Activated CD8-positive, alpha-beta T cell treated with anti-CD3 and anti-CD28 coated beads for 36 hours (primary cell): ENCODE data around the gene EZR. TPM values are rescaled to one million over a fixed set of nuclear protein-coding genes. Genes with fewer than 3 reads are reported as not detected.
A peak's percentile ranks its signal among the peaks of the same experiment; 100 is the strongest.

Experiments used
- ATAC-seq: fragments of 200-7000 bp; cut with Tn5 transposase; one replicate; pipeline ENCODE4 v1.10.0; 2021; ENCODE audit warnings: mild to moderate bottlenecking, moderate library complexity
- CTCF ChIA-PET: fragments of 350-600 bp; sonication (Branson Sonifier 250); formaldehyde crosslinking; loops from one replicate; lab custom pipeline; 2021; ENCODE audit warnings: antibody characterized with exemption; lab: Charles Lee
- POLR2A ChIA-PET: fragments of 350-600 bp; sonication (Branson Sonifier 250); formaldehyde crosslinking; loops from one replicate; lab custom pipeline; 2021; ENCODE audit warnings: antibody characterized with exemption; lab: Charles Lee
- DNase-seq: peaks from one replicate; pipeline ENCODE4 v3.0.0-alpha.2; 2020
- H3K27ac Mint-ChIP-seq: one replicate; pipeline ENCODE4 v1.8.0; 2021; ENCODE audit warnings: mild to moderate bottlenecking, mixed read lengths
- H3K27me3 Mint-ChIP-seq: one replicate; pipeline ENCODE4 v1.8.0; 2021; ENCODE audit warnings: mixed read lengths
- H3K36me3 Mint-ChIP-seq: one replicate; pipeline ENCODE4 v1.8.0; 2021; ENCODE audit warnings: low read depth, mixed read lengths
- H3K4me1 Mint-ChIP-seq: one replicate; pipeline ENCODE4 v1.8.0; 2021; ENCODE audit warnings: low read depth, mixed read lengths
- H3K4me3 Mint-ChIP-seq: one replicate; pipeline ENCODE4 v1.8.0; 2021; ENCODE audit warnings: mild to moderate bottlenecking, moderate library complexity, mixed read lengths
- H3K9me3 Mint-ChIP-seq: one replicate; pipeline ENCODE4 v1.8.0; 2021; ENCODE audit warnings: mixed read lengths
- intact Hi-C: fragments of 100-400 bp; cut with micrococcal nuclease; formaldehyde crosslinking; loops from one replicate; pipeline ENCODE4 v1.10.0; 2022
- total RNA-seq, 2 experiments: library from RNA; stranded (reverse); gene quantifications; one replicate each; pipeline ENCODE4 v1.2.3, GENCODE V29; 2021
- TF ChIP-seq, protein P1 (sequence below): fragments of 200-600 bp; IDR thresholded peaks from one replicate; pipeline ENCODE4 v1.8.0; 2022; ENCODE audit warnings: antibody characterized with exemption, mild to moderate bottlenecking

EZR gene
- total RNA-seq: 100 to 1,000 TPM; 199 to 206 TPM

DNA sequence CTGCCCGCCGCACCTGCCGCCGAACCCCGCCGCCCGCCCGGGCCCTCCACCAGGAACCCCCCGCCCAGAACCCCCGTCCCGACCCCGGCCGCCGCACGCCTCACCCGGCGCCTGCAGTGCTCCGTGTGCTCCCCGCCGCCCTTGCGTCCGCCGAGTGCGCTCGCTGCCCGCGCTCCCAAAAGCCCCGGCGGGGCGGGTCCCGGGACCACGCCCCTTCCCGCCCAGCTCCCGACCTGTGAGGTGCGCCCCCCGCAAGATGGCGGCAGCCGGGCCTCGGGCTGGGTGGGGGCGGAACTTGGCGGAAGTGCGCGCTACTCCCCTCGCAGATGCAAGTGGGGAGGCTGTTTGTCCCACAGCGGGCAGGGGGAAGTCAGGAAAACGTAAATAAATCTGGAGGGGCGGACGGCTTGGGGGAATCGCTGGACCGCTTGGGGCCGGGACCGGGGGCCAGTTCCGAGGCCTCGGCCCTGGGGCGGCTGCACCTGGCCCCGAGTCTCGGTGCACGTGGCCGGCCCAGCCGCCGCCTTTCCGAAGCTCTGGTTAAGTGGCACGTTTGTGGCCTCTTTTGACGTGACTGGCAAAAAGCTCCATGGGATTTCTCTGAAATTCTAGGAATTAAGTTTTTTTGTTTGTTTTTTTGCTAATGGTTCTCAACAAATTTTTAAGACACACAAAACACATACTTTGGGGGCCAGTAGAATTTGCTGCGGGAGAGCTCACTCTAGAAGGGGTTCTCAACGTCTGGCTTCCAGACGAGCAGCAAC, at the start of gene EZR:
Gene EZR (minus strand): TSS at position 156 of the 764 bp plus-strand sequence. CDS start 1,275 bp downstream, outside the sequence.
- Mint-ChIP-seq H3K4me1 (peaks cover 36% of the 10 kb centered on the region), H3K4me3 (peak within 1 kb of the TSS; percentile 87), H3K27ac (peak within 1 kb of the TSS; percentile 87), H3K9me3 (peaks cover 4% of the 10 kb centered on the region), H3K36me3 (peaks cover 39% of the 10 kb centered on the region), H3K27me3 (no peaks in the 10 kb centered on the region)
- ATAC-seq (peak; percentile 67), DNase-seq (peak; percentile 89)
- intact Hi-C loops: loop anchor here (5.0 kb wide), 3 partner anchors 48 to 102 kb away; no protein-coding TSS in a partner anchor
- TF ChIP-seq, protein P1, sequence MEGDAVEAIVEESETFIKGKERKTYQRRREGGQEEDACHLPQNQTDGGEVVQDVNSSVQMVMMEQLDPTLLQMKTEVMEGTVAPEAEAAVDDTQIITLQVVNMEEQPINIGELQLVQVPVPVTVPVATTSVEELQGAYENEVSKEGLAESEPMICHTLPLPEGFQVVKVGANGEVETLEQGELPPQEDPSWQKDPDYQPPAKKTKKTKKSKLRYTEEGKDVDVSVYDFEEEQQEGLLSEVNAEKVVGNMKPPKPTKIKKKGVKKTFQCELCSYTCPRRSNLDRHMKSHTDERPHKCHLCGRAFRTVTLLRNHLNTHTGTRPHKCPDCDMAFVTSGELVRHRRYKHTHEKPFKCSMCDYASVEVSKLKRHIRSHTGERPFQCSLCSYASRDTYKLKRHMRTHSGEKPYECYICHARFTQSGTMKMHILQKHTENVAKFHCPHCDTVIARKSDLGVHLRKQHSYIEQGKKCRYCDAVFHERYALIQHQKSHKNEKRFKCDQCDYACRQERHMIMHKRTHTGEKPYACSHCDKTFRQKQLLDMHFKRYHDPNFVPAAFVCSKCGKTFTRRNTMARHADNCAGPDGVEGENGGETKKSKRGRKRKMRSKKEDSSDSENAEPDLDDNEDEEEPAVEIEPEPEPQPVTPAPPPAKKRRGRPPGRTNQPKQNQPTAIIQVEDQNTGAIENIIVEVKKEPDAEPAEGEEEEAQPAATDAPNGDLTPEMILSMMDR: no peak
- POLR2A ChIA-PET: interaction anchor here (0.8 to 4.2 kb wide), 6 partner anchors 12 to 50 kb away, joined by 3 to 22 read pairs (median 7); no protein-coding TSS in a partner anchor
- CTCF ChIA-PET: interaction anchor here (0.6 to 1.7 kb wide), 8 partner anchors 11 to 315 kb away, joined by 3 to 9 read pairs (median 3); no protein-coding TSS in a partner anchor

DNA sequence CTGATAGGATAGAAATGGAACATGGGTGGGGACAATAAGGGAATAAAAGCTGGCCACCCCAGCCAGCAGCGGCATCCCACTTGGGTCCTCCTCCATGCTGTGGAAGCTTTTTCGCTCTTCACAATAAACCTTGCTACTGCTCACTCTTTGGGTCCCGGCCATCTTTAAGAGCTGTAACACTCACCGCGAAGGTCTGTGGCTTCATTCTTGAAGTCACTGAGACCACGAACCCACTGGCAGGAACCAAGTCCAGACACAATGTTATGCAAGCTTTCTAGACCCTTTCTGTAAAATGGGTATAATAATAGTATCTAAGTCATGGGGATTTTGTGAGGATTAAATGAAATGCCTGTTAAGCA, 48.9 kb upstream of the EZR start:
- H3K4me1 Mint-ChIP-seq: peaks cover 35% of the 10 kb centered on the region
- POLR2A ChIA-PET: interaction anchor here (0.8 to 2.9 kb wide), 6 partner anchors 10 to 73 kb away, joined by 3 to 17 read pairs (median 5); partner anchors contain the start of gene EZR
- TF ChIP-seq, protein P1: no peak
- CTCF ChIA-PET: interaction anchor here (1.1 to 2.4 kb wide), 2 partner anchors 13 to 177 kb away, joined by 4 to 19 read pairs; no protein-coding TSS in a partner anchor
- peak overlapping the region; percentile 99 for H3K27ac Mint-ChIP-seq
- intact Hi-C loops: loop anchor here (5.0 kb wide), 1 partner anchor 51 kb away; the partner anchor contains the start of gene EZR
- H3K36me3 Mint-ChIP-seq: peaks cover 5% of the 10 kb centered on the region
- H3K4me3 Mint-ChIP-seq: no peak overlapping the region
- ATAC-seq (no peak), DNase-seq (peak; percentile 54)
- H3K27me3 Mint-ChIP-seq: no peaks in the 10 kb centered on the region
- H3K9me3 Mint-ChIP-seq: peaks cover 3% of the 10 kb centered on the region

DNA sequence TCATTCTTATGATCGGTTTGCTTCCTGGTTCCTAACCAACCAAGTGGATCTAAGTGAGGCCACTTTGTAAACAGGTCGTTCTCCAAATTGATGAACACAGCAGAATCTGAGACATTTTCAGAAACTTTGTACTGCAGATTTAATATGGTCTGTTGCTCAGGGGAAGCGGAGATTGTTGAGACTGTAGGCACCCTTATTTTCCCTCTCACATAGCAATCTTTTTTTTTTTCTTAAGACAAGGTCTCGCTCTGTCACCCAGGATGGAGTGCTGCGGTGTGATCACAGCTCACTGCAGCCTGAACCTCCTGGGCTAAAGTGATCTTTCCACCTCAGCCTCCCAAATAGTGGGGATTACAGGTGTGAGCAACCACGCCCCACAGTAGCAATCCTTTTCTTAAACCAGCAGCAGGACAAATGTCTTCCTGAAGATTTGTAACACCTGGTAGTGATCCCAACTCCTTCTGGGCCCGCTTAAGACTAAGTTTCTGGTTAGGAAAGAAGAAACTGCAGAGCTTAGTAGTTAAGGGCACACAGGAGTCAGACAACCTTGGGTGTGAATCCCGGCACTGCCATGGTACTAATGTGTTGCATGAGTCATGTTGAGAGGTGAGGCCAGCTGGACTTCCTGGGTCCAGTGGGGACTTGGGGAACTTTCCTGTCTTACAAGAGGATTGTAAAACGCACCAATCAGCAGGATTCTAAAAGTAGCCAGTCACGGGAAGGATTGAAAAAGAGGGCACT, 48.4 kb upstream of the EZR start:
- DNase-seq (peak; percentile 19), ATAC-seq (no peak)
- Mint-ChIP-seq H3K4me3 (no peak overlapping the region), H3K9me3 (peaks cover 3% of the 10 kb centered on the region), H3K27me3 (no peaks in the 10 kb centered on the region), H3K4me1 (peaks cover 35% of the 10 kb centered on the region), H3K36me3 (peaks cover 5% of the 10 kb centered on the region), H3K27ac (peak overlapping the region; percentile 99)
- ChIA-PET CTCF (interaction anchor here (0.7 to 2.4 kb wide), 3 partner anchors 13 to 176 kb away, joined by 3 to 19 read pairs (median 4); no protein-coding TSS in a partner anchor), POLR2A (interaction anchor here (0.6 to 2.9 kb wide), 6 partner anchors 11 to 123 kb away, joined by 3 to 17 read pairs (median 3); partner anchors contain the start of gene EZR)
- intact Hi-C loops: loop anchor here (2.0 to 5.0 kb wide), 2 partner anchors 15 to 50 kb away; partner anchors contain the start of gene EZR
- TF ChIP-seq, protein P1: no peak

DNA sequence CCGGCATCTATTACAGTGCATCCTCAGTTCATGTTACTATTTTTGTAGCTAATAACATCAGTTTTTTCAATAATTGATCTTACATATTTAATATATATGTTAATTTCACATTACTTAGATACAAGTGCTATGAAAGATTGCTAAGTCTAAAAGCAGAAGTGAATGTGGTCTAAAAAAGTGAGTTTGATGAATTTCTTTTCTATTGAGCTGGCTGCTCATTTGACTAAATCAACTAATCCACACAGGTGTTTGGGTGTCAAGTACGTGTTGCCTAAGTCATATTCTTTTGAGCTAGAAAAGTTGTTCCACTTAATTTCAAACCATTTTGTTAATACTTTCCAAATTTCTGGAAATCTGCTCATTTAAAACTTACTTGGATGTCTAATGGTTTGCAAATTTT, 46.6 kb upstream of the EZR start:
- peaks cover 3% of the 10 kb centered on the region for H3K9me3 Mint-ChIP-seq
- ChIA-PET POLR2A (no interaction called here), CTCF (interaction anchor here (1.0 to 1.1 kb wide), 2 partner anchors 12 to 138 kb away, joined by 3 to 4 read pairs; no protein-coding TSS in a partner anchor)
- H3K4me1 Mint-ChIP-seq: peaks cover 31% of the 10 kb centered on the region
- TF ChIP-seq, protein P1: no peak
- no peak for DNase-seq
- H3K27me3 Mint-ChIP-seq: no peaks in the 10 kb centered on the region
- intact Hi-C loops: loop anchor here (2.0 to 5.0 kb wide), 2 partner anchors 13 to 48 kb away; partner anchors contain the start of gene EZR
- no peak overlapping the region for H3K27ac Mint-ChIP-seq
- no peak overlapping the region for H3K4me3 Mint-ChIP-seq
- ATAC-seq: no peak
- H3K36me3 Mint-ChIP-seq: peaks cover 5% of the 10 kb centered on the region
